A673 (cell line): ENCODE data around the gene MAML2. TPM values are rescaled to one million over a fixed set of nuclear protein-coding genes. Genes with fewer than 3 reads are reported as not detected.

ENCODE experiments used
- BruUV-seq: library from RNA; stranded (reverse); fragments of 400-500 nt; replicated peaks from 2 replicates; lab custom pipeline; 2021; lab: Mats Ljungman, UMichigan
- CTCF ChIA-PET: fragments of 300-600 bp; sonication (Branson Sonifier 250); formaldehyde crosslinking; loops from one replicate; lab custom pipeline; 2022; ENCODE audit warnings: antibody characterized with exemption; lab: Charles Lee
- POLR2A ChIA-PET: fragments of 300-600 bp; sonication (Branson Sonifier 250); formaldehyde crosslinking; loops from one replicate; lab custom pipeline; 2022; ENCODE audit warnings: antibody characterized with exemption; ENCODE audit not compliant: low non-redundant PET; lab: Charles Lee
- DNase-seq: peaks from one replicate; pipeline ENCODE4 v3.0.0-alpha.2; 2015; ENCODE audit warnings: low spot score
- H3K27ac ChIP-seq: fragments of 200-600 bp; sonication (generic); 2 replicates; pipeline ENCODE4 v1.5.1; 2016; ENCODE audit warnings: mixed run types, low read depth, mild to moderate bottlenecking, mixed read lengths, antibody characterized with exemption, low read length; ENCODE audit not compliant: poor library complexity, severe bottlenecking
- H3K27me3 ChIP-seq: fragments of 200-600 bp; sonication (generic); replicated peaks from 2 replicates; pipeline ENCODE4 v1.6.1; 2017; ENCODE audit warnings: mixed run types, low read depth, mild to moderate bottlenecking, mixed read lengths, antibody characterized with exemption, low read length; ENCODE audit not compliant: insufficient read depth, poor library complexity
- H3K36me3 ChIP-seq: fragments of 200-600 bp; sonication (generic); 2 replicates; pipeline ENCODE4 v1.6.1; 2016; ENCODE audit warnings: mixed run types, mild to moderate bottlenecking, mixed read lengths, antibody characterized with exemption, low read length; ENCODE audit not compliant: insufficient read depth, poor library complexity, severe bottlenecking
- H3K4me1 ChIP-seq: fragments of 200-600 bp; sonication (generic); 2 replicates; pipeline ENCODE4 v1.6.1; 2017; ENCODE audit warnings: mixed run types, mild to moderate bottlenecking, mixed read lengths, antibody characterized with exemption, low read length; ENCODE audit not compliant: insufficient read depth, poor library complexity, severe bottlenecking
- H3K4me3 ChIP-seq: fragments of 200-600 bp; sonication (generic); 2 replicates; pipeline ENCODE4 v1.5.1; 2016; ENCODE audit warnings: low read depth, mixed run types, mild to moderate bottlenecking, mixed read lengths, low read length; ENCODE audit not compliant: poor library complexity, severe bottlenecking
- H3K9me3 ChIP-seq: fragments of 200-600 bp; sonication (generic); 2 replicates; pipeline ENCODE4 v1.6.1; 2016; ENCODE audit warnings: mixed run types, low read depth, mild to moderate bottlenecking, mixed read lengths, antibody characterized with exemption, low read length; ENCODE audit not compliant: poor library complexity, severe bottlenecking
- EZH2 ChIP-seq: fragments of 200-600 bp; sonication (generic); IDR thresholded peaks from 2 replicates; pipeline ENCODE4 v1.6.1; 2017; ENCODE audit warnings: borderline replicate concordance, low read depth, mild to moderate bottlenecking, mixed read lengths, antibody characterized with exemption, low read length; ENCODE audit not compliant: poor library complexity, severe bottlenecking
- intact Hi-C: fragments of 100-400 bp; cut with micrococcal nuclease; formaldehyde crosslinking; loops from one replicate; pipeline ENCODE4 v1.10.0; 2022; ENCODE audit not compliant: unreplicated experiment
- total RNA-seq: library from RNA; stranded (reverse); gene quantifications from 2 replicates; pipeline ENCODE4 v1.2.3, GENCODE V29; 2021
- TF ChIP-seq, protein P1 (sequence below): fragments of 300-800, 200-600 bp; sonication (generic); conservative IDR thresholded peaks from 2 replicates; pipeline ENCODE4 v1.5.1; 2017; ENCODE audit warnings: low read depth, mild to moderate bottlenecking, antibody characterized with exemption, low read length, moderate library complexity, mixed read lengths

MAML2 gene
- total RNA-seq, 1 experiment from 2014 or later, result 6.4 TPM

DNA sequence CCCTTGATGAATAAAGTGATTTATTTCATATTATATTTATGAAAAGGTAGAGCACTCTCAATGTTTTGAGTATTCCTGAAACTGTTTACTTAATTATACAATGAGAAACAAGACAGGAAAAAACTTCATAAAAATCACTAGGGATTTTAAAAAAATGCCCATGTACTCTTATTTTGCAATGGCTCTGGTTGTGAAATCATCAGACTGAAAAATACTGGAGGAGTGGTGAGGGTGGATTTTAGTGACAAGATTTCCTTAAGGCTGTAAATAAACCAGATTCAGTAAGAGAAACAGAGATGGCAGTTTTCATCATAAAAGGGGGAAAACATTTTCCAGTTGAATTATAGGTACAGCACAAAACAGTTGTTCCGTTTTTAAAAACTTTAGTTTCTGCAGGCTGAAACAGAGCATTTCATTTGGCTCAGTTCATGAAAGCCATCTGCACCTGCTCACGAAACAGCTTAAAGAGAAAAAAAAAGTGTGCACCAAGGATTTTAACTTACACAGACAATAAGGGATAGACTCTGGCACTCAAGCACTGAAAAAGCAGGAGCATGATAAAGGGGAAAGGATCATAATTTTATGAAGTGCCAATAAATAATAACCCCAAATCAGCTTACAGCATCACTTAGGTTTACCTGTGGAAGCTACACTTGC, 100.7 kb downstream of the MAML2 start:
- Histone ChIP-seq H3K27ac (peak overlapping the region; percentile 90), H3K36me3 (no peaks in the 10 kb centered on the region), H3K4me1 (peaks cover 66% of the 10 kb centered on the region), H3K4me3 (peak overlapping the region; percentile 37), H3K9me3 (no peaks in the 10 kb centered on the region), H3K27me3 (no peaks in the 10 kb centered on the region)
- TF ChIP-seq, protein P1, sequence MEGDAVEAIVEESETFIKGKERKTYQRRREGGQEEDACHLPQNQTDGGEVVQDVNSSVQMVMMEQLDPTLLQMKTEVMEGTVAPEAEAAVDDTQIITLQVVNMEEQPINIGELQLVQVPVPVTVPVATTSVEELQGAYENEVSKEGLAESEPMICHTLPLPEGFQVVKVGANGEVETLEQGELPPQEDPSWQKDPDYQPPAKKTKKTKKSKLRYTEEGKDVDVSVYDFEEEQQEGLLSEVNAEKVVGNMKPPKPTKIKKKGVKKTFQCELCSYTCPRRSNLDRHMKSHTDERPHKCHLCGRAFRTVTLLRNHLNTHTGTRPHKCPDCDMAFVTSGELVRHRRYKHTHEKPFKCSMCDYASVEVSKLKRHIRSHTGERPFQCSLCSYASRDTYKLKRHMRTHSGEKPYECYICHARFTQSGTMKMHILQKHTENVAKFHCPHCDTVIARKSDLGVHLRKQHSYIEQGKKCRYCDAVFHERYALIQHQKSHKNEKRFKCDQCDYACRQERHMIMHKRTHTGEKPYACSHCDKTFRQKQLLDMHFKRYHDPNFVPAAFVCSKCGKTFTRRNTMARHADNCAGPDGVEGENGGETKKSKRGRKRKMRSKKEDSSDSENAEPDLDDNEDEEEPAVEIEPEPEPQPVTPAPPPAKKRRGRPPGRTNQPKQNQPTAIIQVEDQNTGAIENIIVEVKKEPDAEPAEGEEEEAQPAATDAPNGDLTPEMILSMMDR, result no peak
- TF ChIP-seq EZH2, result no peak
- intact Hi-C loops, result loop anchor here (1.0 to 5.0 kb wide), 5 partner anchors 80 to 405 kb away; partner anchors contain the start of gene MAML2
- peak; percentile 58 for DNase-seq
- ChIA-PET CTCF (interaction anchor here (1.2 to 1.9 kb wide), 4 partner anchors 101 to 406 kb away, joined by 3 to 14 read pairs (median 8); partner anchors contain the start of gene MAML2), POLR2A (interaction anchor here (0.5 to 0.7 kb wide), 2 partner anchors 21 to 101 kb away, joined by 3 to 4 read pairs; partner anchors contain the start of gene MAML2)
- no TSS peak for BruUV-seq

DNA sequence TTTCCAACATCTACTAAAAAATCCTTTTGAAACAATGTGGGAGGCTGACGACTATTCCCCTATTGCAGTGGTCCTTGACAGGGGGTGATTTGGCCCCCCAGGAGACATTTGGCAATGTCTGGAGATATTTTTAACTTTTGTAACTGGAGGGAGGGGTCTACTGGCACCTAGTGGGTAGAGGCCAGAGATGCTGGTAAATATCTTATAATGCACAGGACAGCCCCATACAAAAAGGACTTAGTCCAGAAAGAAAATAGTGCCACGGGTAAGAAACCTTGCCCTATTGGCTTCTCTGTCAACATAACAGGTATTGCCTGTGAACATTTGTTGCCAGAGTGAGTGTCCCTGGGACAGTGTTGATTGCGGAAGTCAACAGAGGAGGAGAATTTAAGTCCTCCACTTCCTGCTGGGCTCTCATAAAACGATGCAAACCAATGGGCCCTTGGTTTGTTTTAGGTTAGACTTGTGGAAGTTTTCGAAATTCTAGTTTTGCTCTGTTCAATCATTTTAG, 101.6 kb downstream of the MAML2 start:
- intact Hi-C loops, result loop anchor here (2.0 to 5.0 kb wide), 4 partner anchors 79 to 404 kb away; no protein-coding TSS in a partner anchor

DNA sequence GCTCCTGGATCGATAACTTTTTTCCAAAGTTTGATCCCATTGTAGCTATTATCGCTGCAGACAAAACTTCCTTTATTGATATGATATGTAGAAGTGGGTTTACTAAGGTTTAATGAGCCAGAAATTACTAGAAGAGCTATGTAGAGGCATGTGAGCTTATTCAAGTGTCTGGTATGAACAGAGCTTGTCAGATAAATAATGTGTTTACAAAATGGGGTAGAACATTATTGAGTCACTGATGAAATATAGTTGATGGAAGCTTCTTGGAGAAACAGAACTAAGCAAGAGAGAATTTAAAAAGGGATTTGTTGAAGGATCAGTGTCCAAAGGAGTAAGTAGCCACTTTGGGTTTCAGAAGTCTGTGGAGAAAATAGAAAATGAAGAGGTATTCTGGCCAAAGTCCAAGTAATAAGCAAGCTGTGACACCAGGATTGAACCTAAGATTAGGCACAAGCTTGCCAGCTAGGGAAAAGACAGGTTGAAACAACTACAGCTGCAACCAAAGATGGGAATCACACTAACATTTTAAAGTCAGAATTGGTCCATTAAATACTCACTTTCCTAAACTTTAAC, 104.3 kb downstream of the MAML2 start:
- peaks cover 80% of the 10 kb centered on the region for H3K4me1 ChIP-seq
- ChIA-PET CTCF (interaction anchor here (1.1 kb wide), 1 partner anchor 83 kb away, joined by 3 read pairs; no protein-coding TSS in a partner anchor), POLR2A (interaction anchor here (0.6 kb wide), 1 partner anchor 714 kb away, joined by 4 read pairs; no protein-coding TSS in a partner anchor)
- H3K27me3 ChIP-seq, result no peaks in the 10 kb centered on the region
- H3K4me3 ChIP-seq, result no peak overlapping the region
- H3K36me3 ChIP-seq, result no peaks in the 10 kb centered on the region
- no peaks in the 10 kb centered on the region for H3K9me3 ChIP-seq
- no peak for DNase-seq
- H3K27ac ChIP-seq, result peak overlapping the region; percentile 5
- intact Hi-C loops, result loop anchor here (5.0 kb wide), 1 partner anchor 154 kb away; the partner anchor contains the start of gene JRKL
- TF ChIP-seq, protein P1, result no peak
- TF ChIP-seq EZH2, result no peak
- no TSS peak for BruUV-seq

More for the DNA sequence above, 101.6 kb downstream of the MAML2 start:
- Histone ChIP-seq H3K9me3 (no peaks in the 10 kb centered on the region), H3K4me3 (peak overlapping the region; percentile 37), H3K4me1 (peaks cover 66% of the 10 kb centered on the region), H3K36me3 (no peaks in the 10 kb centered on the region), H3K27ac (peak overlapping the region; percentile 90), H3K27me3 (no peaks in the 10 kb centered on the region)
- TF ChIP-seq EZH2, result no peak
- TF ChIP-seq, protein P1, result peak; percentile 60
- no TSS peak for BruUV-seq
- CTCF ChIA-PET, result interaction anchor here (0.6 to 0.7 kb wide), 2 partner anchors 405 to 1938 kb away, joined by 3 to 4 read pairs; no protein-coding TSS in a partner anchor
- DNase-seq, result peak; percentile 61
- POLR2A ChIA-PET, result no interaction called here
